GM18517 (cell line): Measurements from ENCODE around the gene PPP2R5E.

Experiments used
- ATAC-seq: cut with Tn5 transposase; IDR thresholded peaks from one replicate; pipeline ENCODE4 v1.9.1; 2021; ENCODE audit warnings: mild to moderate bottlenecking, moderate library complexity; ENCODE audit not compliant: unreplicated experiment

PPP2R5E gene

DNA sequence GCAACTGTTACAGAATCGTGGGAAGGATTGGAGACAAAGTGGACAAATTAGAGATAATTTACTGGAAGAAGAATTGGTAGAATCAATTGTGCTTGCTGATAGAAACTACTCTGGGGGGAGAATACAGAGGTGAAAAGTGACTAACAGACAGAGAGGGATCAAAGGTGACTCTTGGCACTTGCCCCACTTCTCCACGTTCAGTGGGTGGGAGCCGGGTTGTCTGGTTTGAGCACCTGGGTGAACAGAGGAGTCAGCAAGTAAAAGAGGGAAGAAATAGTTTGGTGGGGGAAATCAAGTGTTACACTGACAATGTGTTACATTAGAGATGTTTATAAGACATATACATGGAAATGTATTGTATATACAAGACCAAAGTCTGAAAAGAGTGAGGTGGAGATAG, 69.1 kb downstream of the PPP2R5E start:
- ATAC-seq = no peak

DNA sequence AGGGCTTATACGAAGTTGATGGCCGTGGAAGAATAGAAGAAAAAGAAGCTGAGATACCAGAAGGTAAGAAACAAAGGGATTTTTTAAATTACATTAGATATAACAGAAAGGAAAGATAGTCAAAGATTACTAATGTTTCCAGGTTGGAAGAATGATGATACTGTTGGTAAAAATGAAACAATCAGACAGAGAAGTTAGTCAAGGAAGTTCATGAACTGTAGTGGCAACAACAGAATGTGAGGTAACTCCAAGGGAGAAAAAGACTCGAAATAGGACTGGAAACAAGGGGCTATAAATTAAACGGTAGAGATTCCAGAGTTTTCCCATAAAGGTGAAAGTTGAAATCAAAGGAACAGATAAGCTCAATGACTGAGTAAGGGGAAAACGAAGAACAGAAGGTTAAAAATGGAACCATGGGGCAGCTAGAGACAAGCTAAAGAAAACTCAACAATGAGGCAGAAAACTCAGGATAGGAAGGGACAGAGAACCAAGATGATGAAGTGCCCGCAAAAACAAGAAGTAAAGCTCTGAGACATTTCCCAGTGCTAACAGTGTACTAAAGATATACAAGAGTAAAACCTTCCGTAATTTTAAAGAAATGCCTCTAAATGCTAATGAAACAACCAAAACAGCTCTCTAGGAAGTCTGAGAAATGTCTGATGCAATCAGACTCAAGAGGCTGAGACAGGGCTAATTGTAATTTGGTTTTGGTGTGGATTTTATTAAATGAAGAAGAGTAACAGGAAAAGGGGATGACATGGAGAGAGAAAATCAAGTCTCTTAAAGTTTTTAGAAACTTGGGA, 70.0 kb downstream of the PPP2R5E start:
- ATAC-seq = no peak

DNA sequence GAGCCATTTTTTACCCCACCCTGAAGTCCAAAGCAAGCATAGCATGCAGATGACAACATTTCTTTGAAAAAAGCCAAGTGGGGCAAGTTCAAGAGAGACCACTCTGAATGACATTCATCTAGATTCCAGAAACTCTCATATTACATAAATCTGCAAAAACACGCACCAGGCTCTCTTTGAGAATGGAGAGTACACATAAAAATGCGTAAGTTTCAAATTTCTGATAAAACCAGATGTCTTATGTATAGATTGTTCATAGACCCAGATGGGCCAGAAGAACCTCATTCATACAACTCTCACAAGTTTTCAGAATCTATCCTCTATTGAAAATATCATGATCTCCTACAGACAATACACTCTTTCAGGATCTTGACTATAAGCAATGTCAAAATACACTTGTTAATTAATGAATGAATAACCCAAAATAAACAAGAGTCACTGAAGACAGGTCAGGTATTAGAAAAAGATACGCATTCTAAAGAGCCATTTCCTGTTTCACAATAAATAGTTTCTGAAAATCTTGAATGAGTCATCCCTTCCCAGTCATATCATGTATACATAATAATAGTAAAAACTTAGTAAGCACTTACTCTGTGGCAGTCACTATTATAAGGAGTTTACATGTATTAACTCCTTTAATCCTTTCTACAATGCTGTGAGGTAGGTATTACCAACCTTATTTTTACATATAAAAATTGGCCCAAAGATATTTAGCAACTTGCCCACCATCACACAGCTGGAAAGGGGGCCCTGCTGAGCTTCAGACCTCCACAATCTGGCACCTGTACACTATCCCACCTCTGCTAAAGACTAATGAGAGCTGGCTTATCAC, 72.0 kb downstream of the PPP2R5E start:
- peak; percentile 84 for ATAC-seq

DNA sequence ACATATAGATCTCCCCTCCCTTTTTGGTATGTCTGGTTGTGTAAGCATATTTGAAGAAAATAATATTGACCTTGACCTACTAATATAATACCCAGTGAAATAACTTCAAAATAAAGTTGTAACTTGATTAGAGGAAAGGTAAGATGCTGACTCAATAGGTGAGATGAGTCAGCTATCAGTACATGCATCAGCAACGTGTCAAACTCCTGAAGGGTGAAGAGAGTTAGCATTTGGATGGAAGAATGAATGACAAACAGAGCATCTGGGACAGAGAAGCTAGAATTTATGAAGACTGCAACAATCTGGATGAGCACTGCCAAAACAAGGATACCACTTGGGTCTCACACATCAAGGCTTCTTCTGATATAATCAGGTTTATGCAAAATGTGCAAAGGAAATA, 74.9 kb downstream of the PPP2R5E start:
- no peak for ATAC-seq

DNA sequence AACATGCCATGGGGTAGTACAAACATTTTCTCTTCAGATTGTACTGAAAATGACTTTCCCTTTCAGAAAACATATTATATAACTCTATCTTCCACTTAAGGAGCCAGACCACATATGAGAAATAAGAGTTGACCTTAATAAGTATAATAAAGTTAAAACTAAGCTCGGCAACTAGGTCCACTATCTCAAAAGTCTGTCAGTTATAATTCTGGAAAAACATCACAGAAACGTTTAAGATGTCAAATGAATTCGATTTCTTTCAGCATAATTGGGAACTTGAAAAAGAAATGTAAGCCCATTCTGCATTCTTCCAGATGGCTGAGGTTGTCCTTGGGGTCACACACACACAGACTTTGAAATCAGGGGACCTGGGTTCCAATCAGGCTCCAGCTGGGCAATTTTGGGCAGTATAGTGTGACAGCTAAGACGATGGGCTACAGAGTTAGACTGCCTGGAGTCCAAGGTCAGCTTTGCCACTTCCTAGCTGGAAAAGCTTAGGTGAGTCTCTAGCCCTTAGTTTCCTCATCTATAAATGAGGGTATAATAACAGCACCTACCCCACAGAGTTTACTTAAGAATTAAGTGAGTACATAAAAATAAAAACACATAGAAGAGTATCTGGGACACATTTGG, 75.6 kb downstream of the PPP2R5E start:
- ATAC-seq = no peak

DNA sequence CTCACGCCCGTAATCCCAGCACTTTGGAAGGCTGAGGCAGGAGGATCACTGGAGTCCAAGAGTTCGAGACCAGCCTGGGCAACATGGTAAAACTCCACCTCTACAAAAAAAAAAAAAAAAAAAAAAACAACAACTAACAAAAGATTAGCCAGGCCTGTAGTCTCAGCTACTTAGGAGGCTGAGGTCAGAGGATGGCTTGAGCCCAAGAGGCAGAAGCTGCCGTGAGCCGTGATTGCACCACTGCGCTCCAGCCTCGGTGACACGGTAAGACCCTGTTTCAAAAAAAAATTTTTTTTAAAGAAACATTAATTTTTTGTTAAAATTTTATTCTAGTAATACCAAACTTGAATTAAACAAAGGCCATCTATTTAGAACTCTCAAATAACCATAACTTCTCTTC, 77.8 kb downstream of the PPP2R5E start:
- ATAC-seq = no peak

DNA sequence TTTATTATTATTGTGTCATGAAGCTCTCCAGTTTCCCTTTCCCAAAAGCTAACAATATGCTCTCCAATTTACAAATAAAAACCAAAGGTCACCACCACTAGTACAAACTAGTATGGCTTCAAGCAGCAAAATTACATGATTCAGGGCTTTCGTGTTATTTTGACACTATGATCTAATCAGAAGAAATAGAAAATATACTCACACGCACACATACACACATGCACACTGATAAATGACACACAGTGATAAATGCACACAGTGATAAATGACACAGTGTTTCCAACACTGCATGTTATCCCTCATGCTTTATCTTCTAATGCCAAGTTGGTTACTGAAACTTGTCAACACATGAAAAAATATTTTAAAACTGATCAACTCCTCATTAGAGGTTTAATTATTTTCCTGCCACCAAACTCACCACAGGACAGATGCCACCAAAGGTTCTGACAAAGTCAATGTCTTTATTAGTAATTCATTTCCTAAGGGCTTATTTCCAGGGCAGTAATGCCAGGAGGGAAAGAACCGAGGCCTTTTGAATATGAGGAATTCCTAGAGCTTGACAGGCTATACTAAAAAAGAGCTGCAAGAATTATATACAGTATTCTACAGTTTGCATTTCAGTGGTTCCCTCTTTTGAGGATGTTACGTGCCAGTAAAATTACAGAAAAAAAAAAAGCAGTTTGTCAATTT, 82.4 kb downstream of the PPP2R5E start:
- no peak for ATAC-seq

DNA sequence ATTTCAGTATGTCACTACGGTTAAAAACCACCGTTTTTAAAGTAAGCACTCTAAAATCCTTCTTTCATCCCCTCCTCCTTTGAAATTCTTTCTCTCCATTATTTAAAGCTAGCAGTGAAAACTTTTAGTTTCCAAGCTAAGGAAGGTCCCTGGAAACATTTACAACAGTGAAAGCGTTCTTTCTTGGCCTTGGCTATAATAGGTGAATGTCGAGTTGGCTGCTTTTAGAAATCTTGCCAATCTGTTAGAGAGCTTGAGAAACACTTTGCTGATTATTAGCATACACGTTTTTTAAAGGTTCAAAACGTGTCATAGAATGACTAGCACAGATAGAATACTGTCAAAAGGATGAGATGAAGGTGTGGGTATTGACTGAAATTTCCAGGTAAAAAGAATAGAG, 83.4 kb downstream of the PPP2R5E start:
- no peak for ATAC-seq

DNA sequence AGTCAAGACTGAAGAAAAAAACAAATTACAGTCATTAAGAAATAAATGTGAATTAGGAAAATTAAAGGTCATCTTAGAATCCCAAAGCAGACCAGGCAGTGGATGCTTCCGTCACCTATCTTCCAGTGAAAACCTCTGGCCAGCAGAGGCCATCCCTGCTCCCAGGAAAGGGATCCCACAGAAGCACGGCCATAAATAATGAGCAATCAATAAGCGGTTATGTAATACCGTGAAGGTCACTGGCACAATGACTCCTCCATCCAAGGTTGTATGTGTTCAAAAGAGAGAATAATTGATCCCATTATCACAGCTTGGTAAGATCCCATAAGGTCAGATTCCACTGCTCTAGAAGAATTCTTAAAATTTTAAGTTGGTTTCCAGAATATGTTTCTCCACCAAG, 85.7 kb downstream of the PPP2R5E start:
- ATAC-seq = no peak

DNA sequence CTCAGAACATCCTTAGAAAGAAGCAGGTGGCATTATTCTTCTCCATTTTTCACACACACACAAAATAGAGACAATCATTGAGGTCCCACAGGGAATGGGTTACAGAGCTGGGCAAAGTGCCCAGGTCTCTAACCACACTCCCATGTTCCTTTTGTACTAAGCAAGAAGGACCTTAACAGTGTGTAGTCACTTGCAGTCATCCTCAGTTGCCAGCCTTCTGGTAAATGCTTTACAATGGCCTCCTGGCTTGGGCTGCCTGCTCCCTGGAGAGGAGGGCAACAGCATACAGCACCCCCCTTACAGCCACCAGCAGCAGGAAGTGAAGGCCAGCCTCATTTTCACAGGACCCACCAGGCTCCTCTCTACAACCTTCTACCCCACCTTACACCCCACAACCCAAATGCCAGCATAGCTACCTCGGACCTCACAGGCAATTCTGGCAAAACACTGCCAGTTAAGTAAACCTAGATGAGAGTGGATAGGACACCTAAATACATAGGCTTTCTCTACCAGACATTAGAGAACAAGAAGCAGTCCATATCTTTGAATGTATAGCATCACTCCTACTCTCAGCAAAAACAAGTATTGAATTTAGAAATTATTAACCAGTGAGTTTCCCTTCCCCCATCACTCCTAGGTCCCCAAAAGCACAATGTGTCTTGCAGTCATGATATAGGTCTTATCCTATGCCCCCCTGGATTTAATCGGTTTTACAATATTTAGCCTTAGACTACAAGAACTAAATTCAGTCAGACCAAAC, 88.1 kb downstream of the PPP2R5E start:
- ATAC-seq = no peak

DNA sequence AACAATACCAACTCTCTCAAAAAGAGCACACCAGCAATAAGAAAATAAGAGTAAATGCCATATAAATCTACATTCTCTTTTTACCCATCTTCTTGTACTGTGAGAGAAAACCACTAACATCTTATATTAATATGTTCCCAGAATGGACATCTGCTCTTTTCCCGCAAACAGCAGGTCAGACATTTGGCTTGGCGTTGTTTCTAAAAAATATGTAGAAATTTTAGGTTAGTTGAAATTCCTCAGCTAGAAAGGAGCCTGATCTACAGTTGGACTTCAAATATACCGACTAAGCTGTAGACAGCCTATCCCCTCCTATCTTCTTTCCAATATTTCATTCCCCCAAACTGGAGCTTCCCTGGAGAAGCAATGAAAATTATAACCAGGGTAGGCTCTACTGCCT, 88.7 kb downstream of the PPP2R5E start:
- no peak for ATAC-seq

DNA sequence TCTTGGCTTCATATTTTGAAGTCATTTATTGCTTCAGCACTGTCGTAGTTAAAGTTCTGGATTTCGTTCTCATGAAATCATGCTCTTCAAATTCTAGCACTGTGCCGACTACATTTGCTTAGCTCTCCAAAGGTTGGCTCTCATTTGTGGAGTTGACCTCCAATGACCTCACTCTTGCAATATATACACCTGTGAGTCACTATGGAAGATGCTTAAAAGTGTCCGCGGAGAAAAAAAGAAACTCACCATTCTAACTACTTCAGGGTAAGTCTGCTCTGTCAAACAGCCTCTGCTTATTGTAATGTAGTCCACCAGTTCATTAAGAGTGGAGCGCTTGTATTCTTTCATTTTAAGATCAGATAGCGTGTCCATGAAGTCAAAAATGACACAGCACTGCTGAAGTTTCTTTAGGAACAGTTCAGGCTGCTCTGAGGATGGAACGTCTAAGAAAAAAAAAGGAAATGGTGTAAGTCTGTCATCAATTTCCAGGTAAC, 89.7 kb downstream of the PPP2R5E start:
- no peak for ATAC-seq

DNA sequence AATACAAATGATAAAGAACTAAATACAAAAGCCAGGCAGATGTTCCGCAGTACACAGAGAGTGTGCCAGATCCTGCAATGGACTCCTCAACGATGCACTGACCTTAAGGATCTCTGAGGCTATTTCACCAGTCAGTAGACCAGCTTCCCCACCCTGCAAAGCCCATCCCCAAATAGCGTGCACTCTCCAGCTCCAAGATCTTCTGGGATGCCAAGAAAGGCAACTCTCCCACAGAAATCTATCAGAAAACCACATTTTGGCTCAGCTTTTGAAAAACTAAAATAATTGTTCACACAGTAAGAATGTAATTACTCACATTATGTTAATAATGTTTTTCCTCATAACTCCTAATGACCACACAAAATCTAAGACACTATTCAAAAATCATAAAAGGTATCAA, 90.4 kb downstream of the PPP2R5E start:
- ATAC-seq = no peak

DNA sequence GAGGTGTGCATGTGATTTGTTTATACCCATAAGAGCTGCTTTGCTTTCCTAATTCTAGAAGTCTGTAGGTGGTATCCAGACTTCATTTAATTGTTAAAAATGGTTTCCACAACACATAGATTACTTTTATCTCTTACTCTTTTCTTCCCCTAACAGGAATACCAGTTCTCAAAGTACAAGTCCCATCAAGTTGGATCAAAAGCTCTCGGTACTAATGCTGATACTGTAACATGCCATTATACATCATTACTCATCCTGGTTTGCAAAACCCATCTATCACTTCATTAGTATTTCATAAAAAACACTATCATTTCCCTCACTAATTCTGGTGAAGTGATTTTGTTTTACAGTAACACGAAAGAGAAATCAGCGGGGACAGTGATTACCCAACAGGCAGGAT, 94.3 kb downstream of the PPP2R5E start:
- no peak for ATAC-seq

DNA sequence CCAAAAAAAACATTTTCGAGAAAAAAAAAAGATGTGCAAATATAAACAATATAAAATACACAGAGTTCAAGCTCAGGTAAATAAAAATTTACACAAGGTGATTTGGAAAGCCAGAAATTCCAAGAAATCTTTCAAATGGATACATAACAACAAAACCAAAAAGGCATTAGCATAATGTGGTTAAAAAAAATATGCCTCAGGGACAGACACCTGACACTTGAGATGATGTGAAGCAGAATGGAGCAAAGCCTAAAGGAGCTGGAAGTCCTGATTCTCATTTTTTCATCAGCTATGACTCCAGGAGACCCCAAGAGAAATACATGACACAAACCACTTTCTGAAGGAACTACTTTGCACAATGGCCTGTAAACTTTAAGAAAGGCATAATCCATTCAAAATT, 98.6 kb downstream of the PPP2R5E start:
- no peak for ATAC-seq

DNA sequence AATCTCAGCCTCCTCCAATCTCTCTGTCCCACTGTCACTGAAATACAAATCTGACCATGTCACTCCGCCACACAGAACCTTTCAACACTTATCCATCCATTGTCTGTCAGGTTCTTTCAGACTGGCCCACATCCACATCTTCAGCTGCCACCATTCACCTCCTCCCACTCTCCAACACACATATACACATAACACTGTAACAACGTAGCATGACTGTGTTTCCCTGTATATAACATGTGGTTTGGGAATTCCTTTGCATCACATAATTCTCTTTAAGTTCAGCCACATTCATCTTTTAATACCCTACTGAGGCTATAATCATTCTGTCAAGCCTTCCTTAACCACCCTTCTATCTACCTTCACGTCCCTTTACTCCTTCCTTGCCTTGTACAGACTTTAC, 99.2 kb downstream of the PPP2R5E start:
- ATAC-seq = no peak

DNA sequence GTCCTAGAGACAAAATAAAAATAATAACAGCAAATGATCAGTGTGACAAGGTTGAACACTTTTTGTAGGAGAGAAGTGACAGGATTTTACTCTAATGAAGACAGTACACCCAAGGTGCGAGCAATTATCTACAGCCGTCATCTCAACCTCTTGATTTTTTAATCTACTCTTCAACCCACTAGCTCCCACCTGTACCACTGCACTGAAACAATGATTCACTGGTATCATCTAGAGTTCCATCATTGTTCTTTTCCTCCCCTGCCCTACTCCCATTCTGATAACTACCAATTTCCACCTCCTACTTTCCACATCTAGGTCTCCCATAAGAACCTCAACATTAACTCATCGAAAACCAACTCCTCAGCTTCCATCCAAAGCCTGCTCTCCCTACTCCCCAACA, 99.8 kb downstream of the PPP2R5E start:
- no peak for ATAC-seq

DNA sequence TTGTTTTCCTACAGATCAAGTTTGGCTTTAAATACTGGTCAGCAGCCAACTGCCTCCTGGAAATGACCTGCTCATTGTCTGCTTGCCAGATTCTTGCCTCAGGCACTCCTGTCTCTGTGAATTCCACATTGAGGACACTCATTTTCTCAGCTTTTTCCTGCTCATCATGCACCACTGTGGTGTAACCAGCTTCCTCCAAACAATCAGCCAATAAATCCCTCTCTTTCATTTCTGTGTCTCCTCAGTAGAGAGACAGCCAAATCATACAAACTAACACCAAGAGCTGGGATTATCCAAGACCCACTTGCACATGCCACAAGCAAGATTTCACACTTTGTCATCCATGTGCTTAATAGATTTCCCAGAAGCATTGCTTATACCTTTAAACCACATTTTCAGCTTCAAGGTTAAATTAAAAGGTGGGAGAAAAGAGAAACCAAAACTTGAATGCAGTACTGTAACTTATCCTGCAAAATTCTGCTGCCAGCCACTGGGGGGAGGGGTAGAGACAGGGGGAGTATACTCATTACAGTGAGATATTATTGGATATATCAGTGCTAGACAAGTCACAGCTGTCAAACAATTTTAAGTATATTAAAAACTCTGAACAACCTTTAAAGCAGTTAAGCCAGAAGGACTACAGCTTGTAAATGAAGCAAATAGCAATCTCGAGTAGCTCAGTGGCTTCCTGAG, 105.0 kb downstream of the PPP2R5E start:
- ATAC-seq = no peak

DNA sequence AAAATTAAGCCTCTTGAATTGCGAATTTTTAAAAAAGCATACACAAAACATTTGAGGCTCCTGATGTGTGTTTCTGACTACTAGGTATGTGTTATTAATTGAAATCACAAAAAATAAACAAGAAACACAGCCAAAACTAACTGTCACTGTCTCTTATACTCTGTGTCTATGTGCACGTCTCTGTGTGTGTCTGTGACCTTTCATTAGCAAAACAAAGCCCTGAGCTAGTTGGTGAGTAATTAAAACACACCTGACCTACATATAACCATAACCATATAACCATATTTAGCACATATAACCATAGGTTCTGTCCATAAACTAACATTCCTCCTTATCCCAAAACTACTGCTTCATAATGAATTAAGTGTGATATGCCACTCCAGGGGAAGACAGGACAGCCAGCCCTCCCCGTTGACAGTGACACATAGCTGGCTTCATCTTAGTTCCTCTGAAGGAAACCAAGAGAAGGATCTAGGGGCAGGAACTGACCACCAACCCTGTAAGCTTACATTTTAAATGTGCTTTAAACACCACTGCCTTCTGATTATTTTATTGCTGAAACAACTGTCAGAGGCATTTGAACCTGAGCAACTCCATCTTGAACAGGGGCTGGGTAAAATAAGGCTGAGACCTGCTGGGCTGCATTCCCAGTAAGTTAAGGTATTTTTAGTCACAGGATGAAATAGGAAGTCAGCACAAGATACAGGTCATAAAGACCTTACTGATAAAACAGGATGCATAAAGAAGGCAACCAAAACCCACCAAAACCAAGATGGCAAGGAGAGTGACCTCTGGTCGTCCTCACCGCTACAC, 106.7 kb downstream of the PPP2R5E start:
- ATAC-seq = no peak
